Neural crest cell (in vitro differentiated cells): ENCODE data around the gene CCDC34. TPM values are rescaled to one million over a fixed set of nuclear protein-coding genes. Genes with fewer than 3 reads are reported as not detected.

Source experiments
- DNase-seq: peaks from one replicate; pipeline ENCODE4 v3.0.0; 2021; ENCODE audit warnings: low read depth, mixed read lengths, low spot score
- H3K27ac Mint-ChIP-seq: one replicate; pipeline ENCODE4 v1.8.0; 2021; ENCODE audit warnings: mild to moderate bottlenecking, mixed read lengths; ENCODE audit not compliant: unreplicated experiment
- H3K27me3 Mint-ChIP-seq: 2 replicates; pipeline ENCODE4 v1.8.0; 2021; ENCODE audit warnings: low read depth, mild to moderate bottlenecking, mixed read lengths
- H3K36me3 Mint-ChIP-seq: 2 replicates; pipeline ENCODE4 v1.8.0; 2021; ENCODE audit warnings: low read depth, mild to moderate bottlenecking, mixed read lengths
- H3K4me1 Mint-ChIP-seq: 2 replicates; pipeline ENCODE4 v1.8.0; 2021; ENCODE audit warnings: mixed read lengths
- H3K4me3 Mint-ChIP-seq: one replicate; pipeline ENCODE4 v1.8.0; 2021; ENCODE audit warnings: mild to moderate bottlenecking, mixed read lengths
- H3K9me3 Mint-ChIP-seq: 2 replicates; pipeline ENCODE4 v1.8.0; 2021; ENCODE audit warnings: mixed read lengths
- CTCF ChIP-seq: fragments of 200-600 bp; sonication (generic); conservative IDR thresholded peaks from 2 replicates; pipeline ENCODE4 v1.5.0; 2021; ENCODE audit warnings: antibody characterized with exemption, mild to moderate bottlenecking
- long read RNA-seq: library from polyadenylated mRNA; unstranded; transcript quantifications from one replicate; pipeline ENCODE4 v2.0.0, GENCODE V29; 2020
- total RNA-seq: library from RNA; stranded (reverse); gene quantifications from 2 replicates; pipeline ENCODE4 v1.2.1, GENCODE V29; 2021

Gene CCDC34
- total RNA-seq: 38.6 and 39.4 TPM in 2 replicates
- long read RNA-seq, partial matches to known transcripts: 1 of 5 reads
- long read RNA-seq, other reads (novel, unspliced or antisense): 1 of 5 reads

GRCh38 chr11:27362749-27363575 lies at the start of gene CCDC34:
Gene CCDC34 (minus strand): TSS chr11:27363215. CDS start chr11:27363194, 21 bp downstream.
- H3K27me3 Mint-ChIP-seq: no peaks in the 10 kb centered on the region
- peaks cover 10% of the 10 kb centered on the region for H3K36me3 Mint-ChIP-seq
- peak within 1 kb of the TSS; percentile 97 for H3K4me3 Mint-ChIP-seq
- no peaks in the 10 kb centered on the region for H3K9me3 Mint-ChIP-seq
- peaks cover 48% of the 10 kb centered on the region for H3K4me1 Mint-ChIP-seq
- peak; percentile 85 for DNase-seq
- peak within 1 kb of the TSS; percentile 99 for H3K27ac Mint-ChIP-seq
- TF ChIP-seq CTCF: no peak

GRCh38 chr11:27412192-27412691 lies 49.2 kb upstream of the CCDC34 start:
- no peaks in the 10 kb centered on the region for H3K27me3 Mint-ChIP-seq
- no peak for DNase-seq
- no peak overlapping the region for H3K27ac Mint-ChIP-seq
- H3K36me3 Mint-ChIP-seq: no peaks in the 10 kb centered on the region
- no peak overlapping the region for H3K4me3 Mint-ChIP-seq
- peaks cover 11% of the 10 kb centered on the region for H3K4me1 Mint-ChIP-seq
- H3K9me3 Mint-ChIP-seq: no peaks in the 10 kb centered on the region
- TF ChIP-seq CTCF: no peak

GRCh38 chr11:27411328-27411727 lies 48.3 kb upstream of the CCDC34 start:
- no peaks in the 10 kb centered on the region for H3K9me3 Mint-ChIP-seq
- H3K27ac Mint-ChIP-seq: no peak overlapping the region
- TF ChIP-seq CTCF: no peak
- no peaks in the 10 kb centered on the region for H3K36me3 Mint-ChIP-seq
- no peak overlapping the region for H3K4me3 Mint-ChIP-seq
- DNase-seq: no peak
- no peaks in the 10 kb centered on the region for H3K27me3 Mint-ChIP-seq
- H3K4me1 Mint-ChIP-seq: peaks cover 18% of the 10 kb centered on the region

- TF ChIP-seq CTCF: no peak
- H3K4me3 Mint-ChIP-seq: no peak overlapping the region
- H3K9me3 Mint-ChIP-seq: no peaks in the 10 kb centered on the region
- no peaks in the 10 kb centered on the region for H3K36me3 Mint-ChIP-seq
- H3K27ac Mint-ChIP-seq: no peak overlapping the region
- DNase-seq: no peak
- H3K27me3 Mint-ChIP-seq: no peaks in the 10 kb centered on the region
- peaks cover 13% of the 10 kb centered on the region for H3K4me1 Mint-ChIP-seq
Measured at GRCh38 chr11:27410272-27410671, 47.3 kb upstream of the CCDC34 start.

- H3K9me3 Mint-ChIP-seq: no peaks in the 10 kb centered on the region
- no peaks in the 10 kb centered on the region for H3K27me3 Mint-ChIP-seq
- H3K4me3 Mint-ChIP-seq: no peak overlapping the region
- DNase-seq: no peak
- no peak for TF ChIP-seq CTCF
- no peaks in the 10 kb centered on the region for H3K36me3 Mint-ChIP-seq
- H3K27ac Mint-ChIP-seq: no peak overlapping the region
- H3K4me1 Mint-ChIP-seq: peaks cover 8% of the 10 kb centered on the region
Measured at GRCh38 chr11:27409742-27410141, 46.7 kb upstream of the CCDC34 start.
